GM12878 (cell line): ENCODE data around the gene MUC5AC. TPM values are rescaled to one million over a fixed set of nuclear protein-coding genes. Genes with fewer than 3 reads are reported as not detected.

ENCODE experiments used
- CREM ChIP-seq: IDR thresholded peaks from 2 replicates; pipeline ENCODE4 v1.6.1; 2014; ENCODE audit warnings: antibody characterized with exemption, low read depth
- HCFC1 ChIP-seq: fragments of 150-350 bp; IDR thresholded peaks from 2 replicates; pipeline ENCODE4 v1.6.1; 2014; ENCODE audit warnings: low read length
- JUNB ChIP-seq: IDR thresholded peaks from 2 replicates; pipeline ENCODE4 v1.6.1; 2016; ENCODE audit warnings: antibody characterized with exemption, mild to moderate bottlenecking
- JUND ChIP-seq: IDR thresholded peaks from 2 replicates; pipeline ENCODE4 v1.6.1; 2012; ENCODE audit warnings: low read depth, mild to moderate bottlenecking, low read length, improper control_type of control experiment, moderate library complexity
- MYC ChIP-seq: IDR thresholded peaks from 2 replicates; pipeline ENCODE4 v1.6.1; 2011; ENCODE audit warnings: mild to moderate bottlenecking, low read length, moderate library complexity, inconsistent platforms; ENCODE audit not compliant: insufficient read depth, insufficient replicate concordance, insufficient read length, severe bottlenecking
- PML ChIP-seq: IDR thresholded peaks from 2 replicates; pipeline ENCODE4 v1.6.1; 2012; ENCODE audit warnings: low read length, inconsistent platforms
- SPI1 ChIP-seq: IDR thresholded peaks from 2 replicates; pipeline ENCODE4 v1.6.1; 2011; ENCODE audit warnings: low read depth, mild to moderate bottlenecking, low read length, moderate library complexity, borderline replicate concordance; ENCODE audit not compliant: insufficient read depth
- STAT3 ChIP-seq: IDR thresholded peaks from 2 replicates; pipeline ENCODE4 v1.6.1; 2011; ENCODE audit warnings: low read depth, low read length, improper control_type of control experiment
- YY1 ChIP-seq: IDR thresholded peaks from 2 replicates; pipeline ENCODE4 v1.6.1; 2011; ENCODE audit warnings: low read depth, mild to moderate bottlenecking, low read length
- ZNF384 ChIP-seq: IDR thresholded peaks from 2 replicates; pipeline ENCODE4 v1.6.1; 2012; ENCODE audit warnings: low read depth, mild to moderate bottlenecking, low read length, improper control_type of control experiment, borderline replicate concordance
- ZNF592 ChIP-seq: fragments of 450-650 bp; IDR thresholded peaks from 2 replicates; pipeline ENCODE4 v1.6.1; 2017; ENCODE audit warnings: mild to moderate bottlenecking, moderate library complexity
- polyA plus RNA-seq, 11 experiments: library from polyadenylated mRNA; depleted of rRNA in 4 of 11; unstranded in 6 of 11; stranded (reverse) in 5 of 11; fragments of >200 nt; fragmentation: Nextera tagmentation in 4 of 11; fragmentation: Illumina TruSeq in 1 of 11; extraction: Ambion mirVana in 4 of 11; extraction: Trizol in 1 of 11; gene quantifications; 1 replicate in 1 of 11; 2 replicates in 10 of 11; pipeline versions ENCODE4 v1.2.1 to v1.2.3, GENCODE V29; 2011 to 2016; ENCODE audit warnings: inconsistent platforms in 2 of 11, missing spikeins in 2 of 11, low read depth in 1 of 11
- total RNA-seq, 4 experiments: library from RNA; depleted of rRNA in 3 of 4; stranded (reverse); fragments of >200 nt in 3 of 4; fragmentation: Illumina TruSeq in 1 of 4; extraction: Trizol in 1 of 4; gene quantifications; 2 replicates each; pipeline versions ENCODE4 v1.2.1 to v1.2.3, GENCODE V29; 2013 to 2021

The MUC5AC gene
- total and polyA plus RNA-seq, 10 of the 15 experiments (the other 5 are each of a cell fraction or from before 2014, with no cell fraction given), result under 0.01 to 0.01 TPM; not detected in 8

GRCh38 chr11:1196516-1197391 is 39.0 kb downstream of the MUC5AC start (continued):
- no peak for TF ChIP-seq ZNF592
- TF ChIP-seq CREM, result no peak
- TF ChIP-seq MYC, result no peak
- no peak for TF ChIP-seq HCFC1
- TF ChIP-seq YY1, result no peak
- no peak for TF ChIP-seq SPI1
- TF ChIP-seq ZNF384, result no peak
- no peak for TF ChIP-seq STAT3
- no peak for TF ChIP-seq JUND
- no peak for TF ChIP-seq PML
- no peak for TF ChIP-seq JUNB
